ENCODE measurements around the gene NDUFA7.

The NDUFA7 gene

DNA sequence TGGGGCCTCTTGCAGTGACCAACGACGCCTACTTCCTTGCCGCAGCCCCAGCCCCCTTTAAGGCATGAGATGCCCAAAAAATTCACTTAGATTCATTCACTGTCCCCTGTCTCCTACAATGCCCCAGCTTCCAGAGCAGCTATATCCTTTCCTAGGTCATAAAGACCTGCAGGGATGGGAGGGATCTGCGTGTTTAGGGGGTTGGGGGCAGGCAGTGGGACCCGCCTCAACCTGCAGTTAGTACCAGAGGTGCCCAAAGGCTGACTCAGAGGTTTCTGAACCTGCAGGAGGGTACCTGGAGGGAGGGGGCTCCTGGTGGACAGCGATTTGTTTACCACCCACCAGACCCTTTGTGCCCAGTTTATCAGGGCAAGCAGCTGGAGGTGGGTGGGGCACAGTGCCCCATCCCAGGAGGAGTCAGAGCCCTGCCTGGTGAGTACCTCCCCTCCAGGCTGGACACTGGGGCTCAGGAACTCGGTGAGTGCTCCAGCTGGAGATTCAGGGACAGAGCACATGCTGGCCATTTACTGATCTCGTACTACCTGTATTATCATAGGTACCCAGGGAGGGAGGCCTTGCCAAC lies 10.2 kb upstream of the NDUFA7 start:
- TF ChIP-seq, protein P1, sequence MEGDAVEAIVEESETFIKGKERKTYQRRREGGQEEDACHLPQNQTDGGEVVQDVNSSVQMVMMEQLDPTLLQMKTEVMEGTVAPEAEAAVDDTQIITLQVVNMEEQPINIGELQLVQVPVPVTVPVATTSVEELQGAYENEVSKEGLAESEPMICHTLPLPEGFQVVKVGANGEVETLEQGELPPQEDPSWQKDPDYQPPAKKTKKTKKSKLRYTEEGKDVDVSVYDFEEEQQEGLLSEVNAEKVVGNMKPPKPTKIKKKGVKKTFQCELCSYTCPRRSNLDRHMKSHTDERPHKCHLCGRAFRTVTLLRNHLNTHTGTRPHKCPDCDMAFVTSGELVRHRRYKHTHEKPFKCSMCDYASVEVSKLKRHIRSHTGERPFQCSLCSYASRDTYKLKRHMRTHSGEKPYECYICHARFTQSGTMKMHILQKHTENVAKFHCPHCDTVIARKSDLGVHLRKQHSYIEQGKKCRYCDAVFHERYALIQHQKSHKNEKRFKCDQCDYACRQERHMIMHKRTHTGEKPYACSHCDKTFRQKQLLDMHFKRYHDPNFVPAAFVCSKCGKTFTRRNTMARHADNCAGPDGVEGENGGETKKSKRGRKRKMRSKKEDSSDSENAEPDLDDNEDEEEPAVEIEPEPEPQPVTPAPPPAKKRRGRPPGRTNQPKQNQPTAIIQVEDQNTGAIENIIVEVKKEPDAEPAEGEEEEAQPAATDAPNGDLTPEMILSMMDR (IDR thresholded peaks at IDR 0.05), result no peak
- DNase-seq, result no peak
- H3K27me3 Mint-ChIP-seq (ENCODE audit: low read depth, poor library complexity), result peaks cover 90% of the 10 kb centered on the region

DNA sequence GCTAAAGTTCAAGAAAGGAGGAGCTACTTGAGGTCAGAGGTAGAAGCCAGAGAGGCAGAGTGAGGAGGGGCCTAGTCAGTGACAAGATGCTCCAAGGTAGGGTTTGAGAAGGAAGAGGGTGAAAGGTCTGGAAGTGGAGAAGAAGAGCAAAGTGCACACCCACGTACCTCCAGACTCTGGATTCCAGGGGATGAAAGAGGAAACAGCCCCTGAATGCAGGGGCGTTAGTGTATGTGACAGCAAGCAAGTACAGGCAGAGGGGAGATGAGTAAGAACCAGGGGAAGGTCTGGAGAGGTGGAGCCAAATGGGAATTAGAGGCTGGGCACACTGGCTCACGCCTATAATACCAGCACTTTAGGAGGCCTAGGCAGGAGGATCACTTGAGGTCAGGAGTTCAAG lies 8.8 kb upstream of the NDUFA7 start:
- peaks cover 10% of the 10 kb centered on the region for H3K9me3 Mint-ChIP-seq
- no peak overlapping the region for H3K27ac Mint-ChIP-seq
- H3K36me3 Mint-ChIP-seq (ENCODE audit: low read depth), result no peaks in the 10 kb centered on the region
- H3K4me3 Mint-ChIP-seq, result no peak overlapping the region
- H3K27me3 Mint-ChIP-seq (ENCODE audit: low read depth, poor library complexity), result peaks cover 85% of the 10 kb centered on the region
- no peak for DNase-seq
- H3K4me1 Mint-ChIP-seq, result no peaks in the 10 kb centered on the region
- TF ChIP-seq, protein P1 (IDR thresholded peaks at IDR 0.05), result no peak

More for the DNA sequence above, 10.2 kb upstream of the NDUFA7 start:
- no peak overlapping the region for H3K27ac Mint-ChIP-seq
- no peaks in the 10 kb centered on the region for H3K4me1 Mint-ChIP-seq
- H3K9me3 Mint-ChIP-seq, result peaks cover 10% of the 10 kb centered on the region
- no peaks in the 10 kb centered on the region for H3K36me3 Mint-ChIP-seq (ENCODE audit: low read depth)
- no peak overlapping the region for H3K4me3 Mint-ChIP-seq

DNA sequence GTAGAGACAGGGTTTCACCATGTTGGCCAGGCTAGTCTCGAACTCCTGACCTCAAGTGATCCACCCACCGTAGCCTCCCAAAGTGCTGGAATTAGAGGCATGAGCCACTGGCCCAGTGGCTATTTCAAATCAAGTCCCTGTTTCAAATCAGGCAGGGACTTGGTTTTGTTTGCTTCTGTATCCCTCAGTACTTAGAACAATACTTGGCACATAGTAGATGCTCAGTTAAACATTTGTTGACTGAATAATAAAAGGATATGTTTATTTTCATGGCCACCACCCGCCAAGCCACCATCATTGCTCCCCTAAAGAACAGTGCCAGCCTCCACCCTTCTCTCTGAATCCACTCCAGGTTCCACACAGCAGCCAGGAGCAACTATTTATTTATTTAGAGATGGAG lies 4.3 kb upstream of the NDUFA7 start:
- peaks cover 19% of the 10 kb centered on the region for H3K4me1 Mint-ChIP-seq
- H3K9me3 Mint-ChIP-seq, result peaks cover 10% of the 10 kb centered on the region
- peaks cover 44% of the 10 kb centered on the region for H3K27me3 Mint-ChIP-seq (ENCODE audit: low read depth, poor library complexity)
- no peak overlapping the region for H3K27ac Mint-ChIP-seq
- H3K4me3 Mint-ChIP-seq, result no peak overlapping the region
- H3K36me3 Mint-ChIP-seq (ENCODE audit: low read depth), result no peaks in the 10 kb centered on the region
- TF ChIP-seq, protein P1 (IDR thresholded peaks at IDR 0.05), result no peak
- DNase-seq, result no peak

DNA sequence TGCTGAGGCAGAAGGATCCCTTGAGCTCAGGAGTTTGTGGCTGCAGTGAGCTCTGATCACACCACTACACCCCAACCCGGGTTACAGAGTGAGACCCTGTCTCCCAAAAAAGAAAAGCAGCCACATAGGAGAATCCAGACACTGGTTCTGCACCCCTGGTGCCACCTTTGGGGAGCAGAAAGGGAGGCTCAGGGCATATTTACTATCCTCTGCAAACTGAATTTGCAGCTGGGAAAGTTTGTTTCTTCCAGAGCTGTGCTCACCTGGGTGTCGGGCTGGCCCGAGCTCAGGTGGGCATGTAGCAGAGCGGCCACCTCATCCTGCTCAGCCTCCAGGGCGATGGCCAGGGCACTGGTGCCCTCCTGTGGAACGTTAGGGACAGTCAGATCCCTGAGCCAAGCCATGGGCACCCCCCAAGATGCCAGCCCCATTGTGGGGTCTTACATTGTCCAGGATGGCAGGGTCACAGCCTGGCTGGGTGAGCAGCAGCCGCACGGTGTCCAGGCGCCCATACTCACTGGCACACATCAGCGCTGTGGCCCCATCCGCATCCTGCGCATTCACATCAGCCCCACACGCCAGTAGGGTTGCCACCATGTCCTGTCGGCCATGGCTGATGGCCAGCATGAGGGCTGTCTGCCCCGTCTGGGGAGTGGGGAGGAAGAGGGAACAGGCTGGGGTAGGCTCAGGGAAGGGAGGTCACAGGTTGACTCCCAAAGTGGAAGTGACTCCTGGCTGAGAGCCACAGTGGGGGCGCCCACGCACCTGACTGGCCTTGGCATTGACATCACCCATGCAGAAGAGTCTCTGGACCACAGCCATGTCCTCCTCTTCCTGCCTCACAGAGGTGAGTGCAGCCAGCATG lies 3.2 kb upstream of the NDUFA7 start:
- Mint-ChIP-seq H3K9me3 (peaks cover 10% of the 10 kb centered on the region), H3K36me3 (ENCODE audit: low read depth) (peaks cover 4% of the 10 kb centered on the region), H3K27me3 (ENCODE audit: low read depth, poor library complexity) (peaks cover 34% of the 10 kb centered on the region), H3K27ac (no peak overlapping the region), H3K4me1 (peaks cover 30% of the 10 kb centered on the region), H3K4me3 (no peak overlapping the region)
- TF ChIP-seq, protein P1 (IDR thresholded peaks at IDR 0.05), result no peak
- no peak for DNase-seq

DNA sequence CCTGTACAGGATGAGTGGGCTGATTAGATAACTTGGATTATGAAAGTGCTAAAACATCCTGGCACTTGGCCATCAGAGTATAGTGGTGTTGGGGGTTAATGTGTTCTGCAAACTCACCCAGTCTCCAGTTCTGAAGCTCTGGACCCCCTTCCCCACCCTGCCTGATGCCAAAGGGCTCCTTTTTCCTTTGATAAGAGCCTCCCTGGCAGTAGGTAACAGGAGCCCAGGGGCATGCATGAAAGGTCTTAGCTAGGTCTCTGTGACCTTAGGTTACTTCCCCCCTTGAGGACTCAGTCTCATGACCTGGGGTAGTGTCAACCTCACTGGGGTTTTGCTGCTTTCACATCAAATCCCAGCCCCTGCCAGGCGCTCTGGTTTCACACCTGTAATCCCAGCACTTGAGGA lies 2.6 kb upstream of the NDUFA7 start:
- peak overlapping the region; percentile 11 for H3K4me3 Mint-ChIP-seq

More for the DNA sequence above, 2.6 kb upstream of the NDUFA7 start:
- Mint-ChIP-seq H3K27ac (no peak overlapping the region), H3K36me3 (ENCODE audit: low read depth) (peaks cover 5% of the 10 kb centered on the region), H3K9me3 (peaks cover 10% of the 10 kb centered on the region), H3K27me3 (ENCODE audit: low read depth, poor library complexity) (peaks cover 27% of the 10 kb centered on the region), H3K4me1 (peaks cover 31% of the 10 kb centered on the region)
- DNase-seq, result no peak
- TF ChIP-seq, protein P1 (IDR thresholded peaks at IDR 0.05), result no peak
